Loucy (cell line): Measurements from ENCODE around the gene RANBP3L.

Source experiments
- H2AFZ ChIP-seq: fragments of 200-600 bp; sonication (generic); 2 replicates; pipeline ENCODE4 v1.6.0; 2016; ENCODE audit warnings: antibody characterized with exemption, mild to moderate bottlenecking, low read length, moderate library complexity
- H3F3A ChIP-seq: fragments of 200-600 bp; 2 replicates; pipeline ENCODE4 v1.6.0; 2016; ENCODE audit warnings: antibody characterized with exemption, low read depth, mild to moderate bottlenecking
- H3K27me3 ChIP-seq: fragments of 200-600 bp; sonication (generic); 2 replicates; pipeline ENCODE4 v1.6.1; 2014; ENCODE audit warnings: low read length, mild to moderate bottlenecking; ENCODE audit not compliant: insufficient read depth, poor library complexity, severe bottlenecking
- H3K36me3 ChIP-seq: fragments of 200-600 bp; sonication (generic); 2 replicates; pipeline ENCODE4 v1.6.1; 2016; ENCODE audit warnings: low read length; ENCODE audit not compliant: insufficient read depth
- H3K4me1 ChIP-seq: fragments of 200-600 bp; sonication (generic); 2 replicates; pipeline ENCODE4 v1.5.1; 2014; ENCODE audit warnings: low read length, mild to moderate bottlenecking; ENCODE audit not compliant: insufficient read depth, poor library complexity, severe bottlenecking
- H3K4me2 ChIP-seq: fragments of 200-600 bp; sonication (generic); 2 replicates; pipeline ENCODE4 v1.6.0; 2014; ENCODE audit warnings: antibody characterized with exemption, low read length, low read depth, mild to moderate bottlenecking; ENCODE audit not compliant: poor library complexity, severe bottlenecking
- H3K4me3 ChIP-seq: fragments of 200-600 bp; sonication (generic); 2 replicates; pipeline ENCODE4 v1.5.1; 2014; ENCODE audit warnings: low read length, mild to moderate bottlenecking, mixed read lengths; ENCODE audit not compliant: poor library complexity, severe bottlenecking
- H3K79me2 ChIP-seq: fragments of 200-600 bp; sonication (generic); 2 replicates; pipeline ENCODE4 v1.6.1; 2014; ENCODE audit warnings: low read length; ENCODE audit not compliant: insufficient read depth
- H3K9ac ChIP-seq: fragments of 200-600 bp; sonication (generic); 2 replicates; pipeline ENCODE4 v1.6.0; 2014; ENCODE audit warnings: mild to moderate bottlenecking, low read depth, low read length, moderate library complexity; ENCODE audit not compliant: poor library complexity, severe bottlenecking
- H3K9me2 ChIP-seq: fragments of 200-600 bp; sonication (generic); replicated peaks from 2 replicates; pipeline ENCODE4 v1.6.1; 2016; ENCODE audit warnings: low read depth, low read length, mixed read lengths
- H3K9me3 ChIP-seq: fragments of 200-600 bp; sonication (generic); 2 replicates; pipeline ENCODE4 v1.6.1; 2014; ENCODE audit warnings: mild to moderate bottlenecking, antibody characterized with exemption, low read length, low read depth; ENCODE audit not compliant: insufficient read depth
- H4K20me1 ChIP-seq: fragments of 200-600 bp; sonication (generic); 2 replicates; pipeline ENCODE4 v1.6.0; 2014; ENCODE audit warnings: antibody characterized with exemption, low read length, mild to moderate bottlenecking; ENCODE audit not compliant: insufficient read depth, poor library complexity, severe bottlenecking
- EZH2phosphoT487 ChIP-seq: fragments of 200-600 bp; IDR thresholded peaks from 2 replicates; pipeline ENCODE4 v1.6.1; 2018; ENCODE audit warnings: antibody characterized with exemption, mild to moderate bottlenecking, moderate library complexity, borderline replicate concordance
- TF ChIP-seq, protein P1 (sequence below): fragments of 200-600 bp; sonication (generic); conservative IDR thresholded peaks from 2 replicates; pipeline ENCODE4 v1.5.1; 2014; ENCODE audit warnings: mild to moderate bottlenecking, antibody characterized with exemption, low read length

RANBP3L gene

DNA sequence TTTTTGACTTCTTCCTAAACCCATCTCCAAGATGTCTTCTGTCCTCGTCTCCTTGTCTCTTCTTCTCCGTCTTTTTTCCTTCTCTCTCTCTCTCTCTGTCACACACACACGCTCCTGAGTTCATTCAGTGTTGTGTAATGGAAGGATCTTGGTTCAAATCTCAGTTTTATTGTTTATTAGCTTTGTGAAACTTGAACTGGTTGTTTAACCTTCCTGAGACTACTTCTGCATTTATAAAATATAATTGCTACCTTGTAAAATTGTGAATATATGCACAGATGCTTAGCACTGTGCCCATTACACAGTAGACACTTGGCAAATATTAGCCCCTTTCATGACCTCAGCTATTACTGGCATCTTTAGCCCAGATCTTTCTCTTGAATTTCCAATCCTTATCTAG lies 57.6 kb downstream of the RANBP3L start:
- Histone ChIP-seq H3K4me2 (peak overlapping the region; percentile 17), H2AFZ (no peak overlapping the region), H3K4me3 (no peak overlapping the region), H3K4me1 (peaks cover 42% of the 10 kb centered on the region), H3K9me2 (no peaks in the 10 kb centered on the region), H3K9me3 (no peaks in the 10 kb centered on the region), H3K36me3 (no peaks in the 10 kb centered on the region), H3F3A (peaks cover 9% of the 10 kb centered on the region; the same call in 1 of the 2 replicates), H4K20me1 (peaks cover 8% of the 10 kb centered on the region), H3K9ac (no peak overlapping the region), H3K79me2 (peaks cover 31% of the 10 kb centered on the region), H3K27me3 (no peaks in the 10 kb centered on the region)
- no peak for TF ChIP-seq EZH2phosphoT487
- TF ChIP-seq, protein P1, sequence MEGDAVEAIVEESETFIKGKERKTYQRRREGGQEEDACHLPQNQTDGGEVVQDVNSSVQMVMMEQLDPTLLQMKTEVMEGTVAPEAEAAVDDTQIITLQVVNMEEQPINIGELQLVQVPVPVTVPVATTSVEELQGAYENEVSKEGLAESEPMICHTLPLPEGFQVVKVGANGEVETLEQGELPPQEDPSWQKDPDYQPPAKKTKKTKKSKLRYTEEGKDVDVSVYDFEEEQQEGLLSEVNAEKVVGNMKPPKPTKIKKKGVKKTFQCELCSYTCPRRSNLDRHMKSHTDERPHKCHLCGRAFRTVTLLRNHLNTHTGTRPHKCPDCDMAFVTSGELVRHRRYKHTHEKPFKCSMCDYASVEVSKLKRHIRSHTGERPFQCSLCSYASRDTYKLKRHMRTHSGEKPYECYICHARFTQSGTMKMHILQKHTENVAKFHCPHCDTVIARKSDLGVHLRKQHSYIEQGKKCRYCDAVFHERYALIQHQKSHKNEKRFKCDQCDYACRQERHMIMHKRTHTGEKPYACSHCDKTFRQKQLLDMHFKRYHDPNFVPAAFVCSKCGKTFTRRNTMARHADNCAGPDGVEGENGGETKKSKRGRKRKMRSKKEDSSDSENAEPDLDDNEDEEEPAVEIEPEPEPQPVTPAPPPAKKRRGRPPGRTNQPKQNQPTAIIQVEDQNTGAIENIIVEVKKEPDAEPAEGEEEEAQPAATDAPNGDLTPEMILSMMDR: no peak

DNA sequence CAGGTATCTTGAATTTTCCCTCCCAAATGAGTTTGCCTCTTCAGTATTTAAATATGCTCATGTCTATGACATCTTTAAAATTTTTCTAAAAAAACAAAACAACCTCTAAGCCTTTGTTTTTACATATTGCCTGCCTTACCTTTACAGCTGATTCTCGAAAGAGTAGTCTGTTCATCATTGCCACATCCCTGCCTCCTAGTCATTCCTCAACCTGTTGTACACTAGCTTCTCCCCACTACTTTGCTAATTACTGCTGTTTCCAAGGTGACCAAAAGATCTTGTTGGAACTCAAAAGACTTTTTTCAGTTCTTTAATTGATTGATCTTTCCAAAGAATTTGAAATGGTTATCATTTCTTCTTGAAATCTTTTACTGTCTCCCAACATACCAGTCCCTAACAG lies 58.0 kb downstream of the RANBP3L start:
- Histone ChIP-seq H3K27me3 (no peaks in the 10 kb centered on the region), H3K4me2 (peak overlapping the region; percentile 98), H3K36me3 (no peaks in the 10 kb centered on the region), H3K9ac (peak overlapping the region; percentile 95), H3K4me1 (peaks cover 47% of the 10 kb centered on the region), H3K9me2 (no peaks in the 10 kb centered on the region), H2AFZ (no peak overlapping the region), H4K20me1 (peaks cover 8% of the 10 kb centered on the region), H3K9me3 (no peaks in the 10 kb centered on the region), H3K79me2 (peaks cover 35% of the 10 kb centered on the region), H3K4me3 (no peak overlapping the region), H3F3A (peaks cover 9% of the 10 kb centered on the region; the same call in 1 of the 2 replicates)
- TF ChIP-seq EZH2phosphoT487: no peak
- TF ChIP-seq, protein P1: no peak

DNA sequence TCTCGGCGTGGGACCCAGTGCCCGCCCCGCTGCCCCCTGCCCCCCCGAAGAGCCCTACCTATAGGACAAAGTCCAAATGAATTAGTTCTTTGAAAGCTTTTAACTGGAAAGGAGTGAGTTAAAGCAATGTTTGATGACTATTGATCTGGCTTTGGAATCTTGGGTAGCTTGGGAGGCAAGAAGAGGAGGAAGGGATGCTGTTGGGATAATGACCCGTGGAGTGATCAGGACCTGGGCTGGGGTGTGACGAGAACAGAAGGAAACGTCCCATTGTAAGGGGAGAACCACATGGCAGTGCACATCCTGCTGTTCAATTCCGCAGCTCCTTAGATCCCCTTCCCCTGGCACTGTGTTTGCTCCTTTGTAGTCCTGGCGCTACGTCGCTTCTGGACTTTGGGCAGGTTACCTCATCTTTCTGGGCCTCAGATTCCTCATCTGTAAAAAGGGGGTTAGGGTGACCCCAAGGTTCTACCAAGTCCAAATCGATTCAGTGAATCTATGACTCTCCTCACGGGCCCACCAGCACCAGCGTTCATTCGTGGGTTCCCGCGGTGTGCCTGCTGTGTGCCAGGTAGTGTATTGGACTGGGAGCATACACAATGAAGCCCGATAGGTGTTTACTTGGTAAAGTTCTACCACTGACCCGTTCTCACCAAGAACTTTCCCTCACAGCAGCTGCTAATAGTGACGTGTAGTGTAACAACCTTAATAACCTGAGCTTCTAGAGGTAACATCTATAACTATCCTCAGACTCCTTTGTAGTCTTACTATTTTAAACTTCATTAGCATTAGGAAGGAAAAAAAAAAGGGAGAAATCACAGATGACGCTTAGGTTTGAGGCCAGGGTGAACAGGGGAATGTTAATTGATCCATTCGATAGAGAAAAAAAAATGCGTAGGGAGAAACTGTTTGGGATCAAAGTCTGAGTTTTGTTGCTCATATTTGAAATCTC lies 58.9 kb downstream of the RANBP3L start:
- Histone ChIP-seq H3K9me3 (no peaks in the 10 kb centered on the region), H4K20me1 (peaks cover 8% of the 10 kb centered on the region), H3K9ac (peak overlapping the region; percentile 95), H3F3A (peaks cover 9% of the 10 kb centered on the region; the same call in 1 of the 2 replicates), H2AFZ (peak overlapping the region; percentile 75), H3K4me2 (peak overlapping the region; percentile 98), H3K9me2 (no peaks in the 10 kb centered on the region), H3K27me3 (no peaks in the 10 kb centered on the region), H3K36me3 (no peaks in the 10 kb centered on the region), H3K79me2 (peaks cover 43% of the 10 kb centered on the region), H3K4me1 (peaks cover 55% of the 10 kb centered on the region), H3K4me3 (peak overlapping the region; percentile 91)
- no peak for TF ChIP-seq EZH2phosphoT487
- TF ChIP-seq, protein P1: no peak
